Measurements from ENCODE around the gene LEF1.

The LEF1 gene

GRCh38 chr4:107999932-108000539 is 168.7 kb downstream of the LEF1 start:
- no peak for DNase-seq (ENCODE audit: low read depth, low spot score)

GRCh38 chr4:107997794-107998193 is 170.9 kb downstream of the LEF1 start:
- DNase-seq (ENCODE audit: low read depth, low spot score): no peak

All from activated naive CD8-positive, alpha-beta T cell treated with anti-CD3 and anti-CD28 coated beads, Interleukin-2, amount 50 U/mL, for 16 hours (primary cell).